Mucosa of rectum (tissue), 2 donors: ENCODE results near the gene CD86.
"Not testable (repeated sequence)": the region's sequence is repeated elsewhere in the genome, so short reads cannot be mapped to it uniquely, and the experiment has no call there.

Source experiments
- H3K27ac ChIP-seq, 2 donors: one replicate each; pipeline ENCODE4 v1.7.0; 2013; ENCODE audit warnings: inconsistent platforms in 2 of 2, low read depth in 2 of 2, low read length in 2 of 2
- H3K27me3 ChIP-seq, 2 donors: one replicate each; pipeline ENCODE4 v1.7.0; 2013; ENCODE audit warnings: low read length in 2 of 2; ENCODE audit not compliant: control insufficient read depth in 2 of 2, insufficient read depth in 2 of 2
- H3K36me3 ChIP-seq, 2 donors: one replicate each; pipeline ENCODE4 v1.7.0; 2013; ENCODE audit warnings: low read length in 2 of 2; ENCODE audit not compliant: control insufficient read depth in 2 of 2, insufficient read depth in 2 of 2
- H3K4me1 ChIP-seq, 2 donors: one replicate each; pipeline ENCODE4 v1.7.0; 2013; ENCODE audit warnings: low read length in 2 of 2, mild to moderate bottlenecking in 1 of 2; ENCODE audit not compliant: control insufficient read depth in 2 of 2, insufficient read depth in 2 of 2
- H3K4me3 ChIP-seq, 2 donors: one replicate each; pipeline ENCODE4 v1.7.0; 2013; ENCODE audit warnings: low read length in 2 of 2
- H3K9ac ChIP-seq, 2 donors: one replicate each; pipeline ENCODE4 v1.7.0; 2013; ENCODE audit warnings: low read length in 2 of 2, low read depth in 1 of 2, mild to moderate bottlenecking in 1 of 2
- H3K9me3 ChIP-seq, 2 donors: one replicate each; pipeline ENCODE4 v1.7.0; 2013; ENCODE audit warnings: low read length in 2 of 2; ENCODE audit not compliant: control insufficient read depth in 2 of 2
- donor health status: healthy.
- donor health status: Normal muscosa, but diverticular disease.

Gene CD86

GRCh38 chr3:122146466-122146865 lies 91.3 kb downstream of the CD86 start:
- H3K4me1 ChIP-seq: no peaks in the 10 kb centered on the region
- no peak overlapping the region for H3K27ac ChIP-seq
- H3K9ac ChIP-seq: no peak overlapping the region
- no peaks in the 10 kb centered on the region for H3K36me3 ChIP-seq
- no peak overlapping the region for H3K4me3 ChIP-seq
- no peaks in the 10 kb centered on the region for H3K9me3 ChIP-seq
- no peaks in the 10 kb centered on the region for H3K27me3 ChIP-seq

- H3K9ac ChIP-seq: no peak overlapping the region
- H3K36me3 ChIP-seq: no peaks in the 10 kb centered on the region
- H3K27ac ChIP-seq: no peak overlapping the region
- H3K9me3 ChIP-seq: peaks cover 0 to 2% of the 10 kb centered on the region in 2 donors
- H3K4me1 ChIP-seq: no peaks in the 10 kb centered on the region
- H3K27me3 ChIP-seq: no peaks in the 10 kb centered on the region
- no peak overlapping the region for H3K4me3 ChIP-seq
Measured at GRCh38 chr3:122148941-122149627, 93.9 kb downstream of the CD86 start.

GRCh38 chr3:122151480-122151879 lies 96.3 kb downstream of the CD86 start:
- no peak overlapping the region for H3K4me3 ChIP-seq
- H3K27me3 ChIP-seq: no peaks in the 10 kb centered on the region
- no peak overlapping the region for H3K9ac ChIP-seq
- no peaks in the 10 kb centered on the region for H3K36me3 ChIP-seq
- H3K27ac ChIP-seq: no peak overlapping the region
- H3K9me3 ChIP-seq: peaks cover 0 to 6% of the 10 kb centered on the region in 2 donors
- no peaks in the 10 kb centered on the region for H3K4me1 ChIP-seq

GRCh38 chr3:122164983-122165382 lies 109.8 kb downstream of the CD86 start:
- not testable (repeated sequence) for H3K27me3 ChIP-seq, H3K36me3 ChIP-seq, H3K27ac ChIP-seq, H3K9ac ChIP-seq, H3K4me1 ChIP-seq, H3K9me3 ChIP-seq, H3K4me3 ChIP-seq

GRCh38 chr3:122167630-122168029 lies 112.5 kb downstream of the CD86 start:
- H3K9ac ChIP-seq: no peak overlapping the region
- no peaks in the 10 kb centered on the region for H3K9me3 ChIP-seq
- no peaks in the 10 kb centered on the region for H3K36me3 ChIP-seq
- no peak overlapping the region for H3K4me3 ChIP-seq
- no peak overlapping the region for H3K27ac ChIP-seq
- no peaks in the 10 kb centered on the region for H3K27me3 ChIP-seq
- H3K4me1 ChIP-seq: no peaks in the 10 kb centered on the region

GRCh38 chr3:122168044-122168443 lies 112.9 kb downstream of the CD86 start:
- Histone ChIP-seq H3K4me1 (no peaks in the 10 kb centered on the region), H3K27me3 (no peaks in the 10 kb centered on the region), H3K9ac (no peak overlapping the region), H3K4me3 (no peak overlapping the region), H3K9me3 (no peaks in the 10 kb centered on the region), H3K27ac (no peak overlapping the region), H3K36me3 (no peaks in the 10 kb centered on the region)

GRCh38 chr3:122169911-122170310 lies 114.7 kb downstream of the CD86 start:
- Histone ChIP-seq H3K4me1 (no peaks in the 10 kb centered on the region), H3K9ac (no peak overlapping the region), H3K36me3 (no peaks in the 10 kb centered on the region), H3K27ac (no peak overlapping the region), H3K9me3 (no peaks in the 10 kb centered on the region), H3K4me3 (no peak overlapping the region), H3K27me3 (no peaks in the 10 kb centered on the region)
